GM12878 (cell line): ENCODE results near the gene FARS2. TPM values are rescaled to one million over a fixed set of nuclear protein-coding genes. Genes with fewer than 3 reads are reported as not detected.

Experiments used
- ATAC-seq: fragments of 200-7000 bp; cut with Tn5 transposase; 3 replicates; pipeline ENCODE4 v1.9.1; 2020; ENCODE audit warnings: mild to moderate bottlenecking, moderate library complexity
- BruUV-seq: library from RNA; stranded (reverse); fragments of 400-500 nt; replicated peaks from 2 replicates; lab custom pipeline; 2021; lab: Mats Ljungman, UMichigan
- CTCF ChIA-PET: fragments of 300-600 bp; sonication (Branson Sonifier 250); formaldehyde crosslinking; extraction: SDS; loops from one replicate; lab custom pipeline; 2021; ENCODE audit warnings: inconsistent platforms; lab: Yijun Ruan, JAX
- POLR2A ChIA-PET: fragments of 350-600 bp; formaldehyde crosslinking; extraction: SDS; loops from one replicate; lab custom pipeline; 2021; ENCODE audit warnings: inconsistent platforms; lab: Charles Lee
- RAD21 ChIA-PET: fragments of 300-600 bp; sonication (Branson Sonifier 250); formaldehyde crosslinking; loops from one replicate; lab custom pipeline; 2023; ENCODE audit warnings: antibody characterized with exemption; ENCODE audit not compliant: unreplicated experiment; lab: Charles Lee
- SMC1A ChIA-PET: fragments of 300-600 bp; sonication (Branson Sonifier 250); formaldehyde crosslinking; loops from one replicate; lab custom pipeline; 2023; ENCODE audit not compliant: unreplicated experiment, uncharacterized antibody; lab: Charles Lee
- DNase-seq: peaks from one replicate; pipeline ENCODE4 v3.0.0-alpha.2; 2011; ENCODE audit warnings: low read depth, low spot score
- FAIRE-seq: peaks from 3 replicates; lab custom pipeline; 2011; peaks lifted over from hg19 to GRCh38; lab: Jason Lieb, UNC
- H2AFZ ChIP-seq: 2 replicates; pipeline ENCODE4 v1.6.0; 2011; ENCODE audit warnings: low read depth, low read length, control low read depth; ENCODE audit not compliant: control insufficient read depth
- H3K27ac ChIP-seq: 2 replicates; pipeline ENCODE4 v1.5.1; 2011; ENCODE audit warnings: control low read depth; ENCODE audit not compliant: control insufficient read depth, insufficient read depth
- H3K27me3 ChIP-seq, 2 experiments: replicated peaks in 1 of 2; 2 replicates each; pipeline versions ENCODE4 v1.6.0 to v1.6.1; 2011; ENCODE audit warnings: low read length in 1 of 2; ENCODE audit not compliant: control insufficient read depth in 2 of 2, insufficient read depth in 2 of 2
- H3K36me3 ChIP-seq, 2 experiments: 2 replicates each; pipeline ENCODE4 v1.5.1; 2011; ENCODE audit warnings: low read length in 1 of 2; ENCODE audit not compliant: control insufficient read depth in 2 of 2, insufficient read depth in 2 of 2
- H3K4me1 ChIP-seq: 2 replicates; pipeline ENCODE4 v1.6.1; 2011; ENCODE audit warnings: mild to moderate bottlenecking, low read length, moderate library complexity, mixed read lengths; ENCODE audit not compliant: control insufficient read depth, insufficient read depth
- H3K4me2 ChIP-seq: 2 replicates; pipeline ENCODE4 v1.6.0; 2011; ENCODE audit warnings: control low read depth; ENCODE audit not compliant: control insufficient read depth, insufficient read depth
- H3K4me3 ChIP-seq: fragments of 200-600 bp; sonication (generic); 2 replicates; pipeline ENCODE4 v1.5.1; 2016
- H3K79me2 ChIP-seq: 2 replicates; pipeline ENCODE4 v1.6.0; 2011; ENCODE audit warnings: low read length; ENCODE audit not compliant: control insufficient read depth, insufficient read depth
- H3K9ac ChIP-seq: 2 replicates; pipeline ENCODE4 v1.8.0; 2011; ENCODE audit warnings: low read length, control low read depth, mixed read lengths; ENCODE audit not compliant: control insufficient read depth, insufficient read depth
- H3K9me3 ChIP-seq: replicated peaks from 3 replicates; pipeline ENCODE4 v1.5.1; 2011; ENCODE audit warnings: mild to moderate bottlenecking, low read length; ENCODE audit not compliant: control insufficient read depth, insufficient read depth
- H4K20me1 ChIP-seq: 2 replicates; pipeline ENCODE4 v1.6.0; 2011; ENCODE audit not compliant: control insufficient read depth, insufficient read depth
- BCLAF1 ChIP-seq: fragments of 450-650 bp; IDR thresholded peaks from 2 replicates; pipeline ENCODE4 v1.6.1; 2017; ENCODE audit warnings: antibody characterized with exemption, mild to moderate bottlenecking, moderate library complexity
- CHD4 ChIP-seq: fragments of 200-600 bp; sonication (generic); IDR thresholded peaks from 2 replicates; pipeline ENCODE4 v1.6.1; 2016; ENCODE audit warnings: mild to moderate bottlenecking
- EGR1 ChIP-seq, 2 experiments: IDR thresholded peaks; 1 replicate in 1 of 2; 2 replicates in 1 of 2; pipeline ENCODE4 v1.6.1; 2011 to 2012; ENCODE audit warnings: low read depth in 2 of 2, low read length in 2 of 2, borderline replicate concordance in 1 of 2, mild to moderate bottlenecking in 1 of 2, moderate library complexity in 1 of 2
- JUNB ChIP-seq: IDR thresholded peaks from 2 replicates; pipeline ENCODE4 v1.6.1; 2016; ENCODE audit warnings: antibody characterized with exemption, mild to moderate bottlenecking
- USF2 ChIP-seq: IDR thresholded peaks from 2 replicates; pipeline ENCODE4 v1.6.1; 2011; ENCODE audit warnings: low read depth, low read length, improper control_type of control experiment, borderline replicate concordance
- ZSCAN29 ChIP-seq: fragments of 450-650 bp; IDR thresholded peaks from 2 replicates; pipeline ENCODE4 v1.6.1; 2017; ENCODE audit warnings: mild to moderate bottlenecking, moderate library complexity
- ZZZ3 ChIP-seq: IDR thresholded peaks from 2 replicates; pipeline ENCODE4 v1.6.1; 2011; ENCODE audit warnings: low read depth; ENCODE audit not compliant: control insufficient read depth, insufficient read length
- WGBS: methylation state at CpG from one replicate; pipeline ENCODE4 v1.1.6; 2016; ENCODE audit warnings: low lambda C conversion rate; ENCODE audit not compliant: insufficient replicate concordance, insufficient coverage; ENCODE audit errors: missing lambda C conversion rate; 5-methylcytosine and 5-hydroxymethylcytosine counted together
- in situ Hi-C: fragments of 300-500 bp; cut with MboI; formaldehyde crosslinking; loops from 9 replicates; pipeline ENCODE4 v1.14.3; 2018; ENCODE audit warnings: mixed read lengths
- intact Hi-C: fragments of 100-400 bp; cut with micrococcal nuclease; formaldehyde crosslinking; loops from one replicate; pipeline ENCODE4 v1.14.2; 2022; ENCODE audit not compliant: unreplicated experiment
- polyA plus RNA-seq, 11 experiments: library from polyadenylated mRNA; depleted of rRNA in 4 of 11; unstranded in 6 of 11; stranded (reverse) in 5 of 11; fragments of >200 nt; fragmentation: Nextera tagmentation in 4 of 11; fragmentation: Illumina TruSeq in 1 of 11; extraction: Ambion mirVana in 4 of 11; extraction: Trizol in 1 of 11; gene quantifications; 1 replicate in 1 of 11; 2 replicates in 10 of 11; pipeline versions ENCODE4 v1.2.1 to v1.2.3, GENCODE V29; 2011 to 2016; ENCODE audit warnings: inconsistent platforms in 2 of 11, missing spikeins in 2 of 11, low read depth in 1 of 11
- total RNA-seq, 4 experiments: library from RNA; depleted of rRNA in 3 of 4; stranded (reverse); fragments of >200 nt in 3 of 4; fragmentation: Illumina TruSeq in 1 of 4; extraction: Trizol in 1 of 4; gene quantifications; 2 replicates each; pipeline versions ENCODE4 v1.2.1 to v1.2.3, GENCODE V29; 2013 to 2021

FARS2 gene
- total and polyA plus RNA-seq, 10 of the 15 experiments (the other 5 are each of a cell fraction or from before 2014, with no cell fraction given) = 16.8 to 46.7 (median 25.6) TPM

- no peak for TF ChIP-seq USF2
These were observed 376.4 kb downstream of the FARS2 start (continued) for GRCh38 chr6:5637714-5638113.

- Histone ChIP-seq H3K79me2 (no peaks in the 10 kb centered on the region), H3K27ac (no peak overlapping the region)
- intact Hi-C loops = no loop called here
- TF ChIP-seq EGR1 (IDR thresholded peaks at IDR 0.05; ENCODE audit: borderline replicate concordance in 1 of 2, low read depth in 2 of 2, low read length in 2 of 2) (no peak), CHD4 (no peak), ZZZ3 (no peak)
- TF ChIP-seq, all 136 proteins: peak for 0
- Histone ChIP-seq H3K9me3 (peaks cover 9% of the 10 kb centered on the region; the same call in 2 of the 3 replicates), H3K4me1 (no peaks in the 10 kb centered on the region), H3K9ac (no peak overlapping the region), H3K4me2 (no peak overlapping the region), H3K4me3 (no peak overlapping the region), H4K20me1 (no peaks in the 10 kb centered on the region), H3K36me3 (no peaks in the 10 kb centered on the region), H2AFZ (no peak overlapping the region), H3K27me3 (no peaks in the 10 kb centered on the region)
- DNase-seq (no peak), FAIRE-seq (no peak), ATAC-seq (no peak)
- BruUV-seq = no TSS peak
- SMC1A ChIA-PET = no interaction called here
- CTCF ChIA-PET = no interaction called here
- RAD21 ChIA-PET = no interaction called here
- POLR2A ChIA-PET = no interaction called here
- in situ Hi-C loops = no loop called here
- WGBS = 99% methylated on average over 8 of the region's 8 CpGs
These were observed 377.4 kb downstream of the FARS2 start for GRCh38 chr6:5638666-5639065.

GRCh38 chr6:5639193-5639592 is 377.9 kb downstream of the FARS2 start:
- H3K27me3 ChIP-seq = no peaks in the 10 kb centered on the region
- no peaks in the 10 kb centered on the region for H3K4me1 ChIP-seq
- no peaks in the 10 kb centered on the region for H3K79me2 ChIP-seq
- intact Hi-C loops = no loop called here
- H3K4me3 ChIP-seq = no peak overlapping the region
- POLR2A ChIA-PET = no interaction called here
- TF ChIP-seq ZSCAN29 (no peak), BCLAF1 (no peak), JUNB (no peak)
- H3K36me3 ChIP-seq = no peaks in the 10 kb centered on the region
- H4K20me1 ChIP-seq = no peaks in the 10 kb centered on the region
- no peak overlapping the region for H3K4me2 ChIP-seq
- 92% methylated on average over 2 of the region's 2 CpGs for WGBS
- H2AFZ ChIP-seq = no peak overlapping the region
- RAD21 ChIA-PET = no interaction called here
- in situ Hi-C loops = no loop called here
- FAIRE-seq = no peak
- CTCF ChIA-PET = no interaction called here
- SMC1A ChIA-PET = no interaction called here
- DNase-seq = no peak
- H3K9me3 ChIP-seq = peaks cover 9% of the 10 kb centered on the region; the same call in 2 of the 3 replicates
- no TSS peak for BruUV-seq
- no peak for ATAC-seq
- no peak overlapping the region for H3K9ac ChIP-seq
- no peak overlapping the region for H3K27ac ChIP-seq
